GM12891 (cell line): ENCODE data around the gene APBB3.

ENCODE experiments used
- DNase-seq: peaks from one replicate; pipeline ENCODE4 v3.0.0; 2011; ENCODE audit warnings: low spot score; ENCODE audit not compliant: insufficient read length
- FAIRE-seq: peaks from 2 replicates; lab custom pipeline; 2011; peaks lifted over from hg19 to GRCh38; lab: Jason Lieb, UNC
- PAX5 ChIP-seq: IDR thresholded peaks from 2 replicates; pipeline ENCODE4 v1.6.1; 2011; ENCODE audit warnings: low read length, moderate library complexity, mild to moderate bottlenecking; ENCODE audit not compliant: insufficient read depth, severe bottlenecking
- POLR2A ChIP-seq: IDR thresholded peaks from 2 replicates; pipeline ENCODE4 v1.6.1; 2011; ENCODE audit warnings: low read depth, low read length, control low read depth
- POLR2AphosphoS5 ChIP-seq: IDR thresholded peaks from 2 replicates; pipeline ENCODE4 v1.6.1; 2011; ENCODE audit warnings: low read depth, low read length, control low read depth
- POU2F2 ChIP-seq: IDR thresholded peaks from 2 replicates; pipeline ENCODE4 v1.6.1; 2011; ENCODE audit warnings: low read depth, mild to moderate bottlenecking, control low read depth, low read length, moderate library complexity
- SPI1 ChIP-seq: IDR thresholded peaks from 2 replicates; pipeline ENCODE4 v1.6.1; 2011; ENCODE audit warnings: low read depth, low read length, control low read depth
- TAF1 ChIP-seq: IDR thresholded peaks from 2 replicates; pipeline ENCODE4 v1.6.1; 2011; ENCODE audit warnings: low read depth, low read length, control low read depth

Gene APBB3

DNA sequence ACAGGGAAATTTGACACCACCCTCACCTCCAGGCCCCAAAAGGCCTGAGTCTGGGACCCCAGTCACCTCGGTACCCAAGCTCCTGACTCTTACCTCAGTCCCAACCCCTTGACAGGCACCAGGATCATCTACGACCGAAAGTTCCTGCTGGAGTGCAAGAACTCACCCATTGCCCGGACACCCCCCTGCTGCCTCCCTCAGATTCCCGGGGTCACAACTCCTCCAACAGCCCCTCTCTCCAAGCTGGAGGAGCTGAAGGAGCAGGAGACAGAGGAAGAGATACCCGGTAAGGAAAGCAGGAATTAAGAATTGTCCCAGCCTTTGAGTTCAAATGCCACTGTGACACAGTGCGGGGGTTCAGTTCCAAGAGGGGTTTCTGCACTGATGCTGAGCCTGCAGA, 15.6 kb downstream of the APBB3 start:
- DNase-seq (no peak), FAIRE-seq (no peak)
- TF ChIP-seq POLR2AphosphoS5: no peak
- no peak for TF ChIP-seq POLR2A
- no peak for TF ChIP-seq TAF1
- no peak for TF ChIP-seq POU2F2
- no peak for TF ChIP-seq PAX5
- TF ChIP-seq SPI1: no peak

DNA sequence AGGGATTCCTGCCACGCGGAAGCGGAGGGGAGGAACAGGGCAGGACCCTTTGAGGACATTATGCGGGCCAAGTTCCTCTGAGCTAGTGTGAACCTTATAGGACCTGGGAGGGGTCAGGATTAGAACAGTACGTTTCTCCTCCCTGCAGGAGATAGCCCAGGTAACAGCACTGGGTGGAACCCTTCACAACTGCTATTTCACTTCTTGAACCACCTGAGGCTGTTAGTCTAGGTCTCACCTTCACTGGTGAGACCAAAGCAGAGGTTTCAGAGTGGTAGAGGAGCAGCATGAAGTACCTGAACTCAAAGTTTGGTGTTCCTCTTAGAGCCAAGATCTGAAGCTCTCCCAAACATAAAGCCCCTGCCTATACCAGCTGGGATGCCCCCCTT, 16.1 kb downstream of the APBB3 start:
- DNase-seq: no peak
- TF ChIP-seq POU2F2 (no peak; the same call in 1 of the 2 replicates), POLR2AphosphoS5 (peak; percentile 9; the same call in 1 of the 2 replicates), SPI1 (no peak)
- no peak for FAIRE-seq

DNA sequence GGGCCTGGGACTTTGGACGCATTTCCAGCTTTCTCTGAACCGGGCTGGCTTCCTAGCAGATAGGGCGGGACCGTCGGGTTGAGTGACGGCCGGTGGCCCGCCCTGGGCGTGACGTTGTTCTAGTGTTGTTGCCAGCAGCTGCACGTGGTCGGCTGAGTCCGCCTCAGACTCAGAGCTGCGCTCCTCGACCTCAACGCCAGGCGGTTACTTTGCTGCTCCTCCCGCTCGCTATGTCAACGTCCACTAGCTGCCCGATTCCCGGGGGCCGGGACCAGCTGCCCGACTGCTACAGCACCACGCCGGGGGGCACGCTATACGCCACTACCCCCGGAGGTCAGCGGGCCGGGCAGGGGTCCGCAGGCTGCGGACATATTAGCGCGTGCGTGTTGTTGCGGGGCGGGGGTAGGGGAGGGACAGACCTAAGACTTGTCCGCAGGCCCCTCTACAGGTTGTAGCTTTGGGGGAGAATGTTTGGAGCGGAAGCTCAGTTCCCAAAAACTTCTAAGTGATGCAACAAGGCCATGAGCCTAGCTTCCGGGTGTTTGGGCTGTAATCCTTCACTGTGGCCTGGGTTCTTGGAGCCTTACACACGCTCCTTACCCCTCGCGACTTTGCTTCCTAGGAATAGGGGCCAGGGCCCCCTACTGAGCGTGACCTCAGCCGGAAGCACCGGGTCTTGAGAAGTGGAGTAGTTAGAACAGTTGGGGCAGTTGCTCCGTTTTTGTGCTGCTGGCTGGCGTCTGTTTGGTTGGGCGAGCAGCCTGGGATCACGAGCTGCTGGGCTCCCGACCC, 16.7 kb downstream of the APBB3 start, which contains the start of gene EIF4EBP3:
Gene EIF4EBP3 (plus strand): TSS at position 155 of the 792 bp plus-strand sequence. CDS start 76 bp downstream, at position 231.
- TF ChIP-seq POLR2A: peak; percentile 72
- peak; percentile 77; the same call in 1 of the 2 replicates for TF ChIP-seq POLR2AphosphoS5
- TF ChIP-seq POU2F2: peak; percentile 60; the same call in 1 of the 2 replicates
- TF ChIP-seq PAX5: no peak
- peak; percentile 44 for TF ChIP-seq TAF1
- TF ChIP-seq SPI1: no peak
- DNase-seq (peak; percentile 88), FAIRE-seq (peak; percentile 98)

- TF ChIP-seq POLR2AphosphoS5: 0 out of 2 replicates have a peak, but pooled peaks have one; percentile 21
- TF ChIP-seq SPI1: no peak
- TF ChIP-seq POU2F2: no peak
- DNase-seq: no peak
- FAIRE-seq: no peak
Observed at GRCh38 chr5:140546851-140547507, 17.4 kb downstream of the APBB3 start.

- DNase-seq (no peak), FAIRE-seq (no peak)
- TF ChIP-seq PAX5 (no peak), TAF1 (no peak), POU2F2 (no peak), POLR2A (no peak), POLR2AphosphoS5 (no peak), SPI1 (no peak)
Observed at GRCh38 chr5:140545606-140546005, 18.8 kb downstream of the APBB3 start.

DNA sequence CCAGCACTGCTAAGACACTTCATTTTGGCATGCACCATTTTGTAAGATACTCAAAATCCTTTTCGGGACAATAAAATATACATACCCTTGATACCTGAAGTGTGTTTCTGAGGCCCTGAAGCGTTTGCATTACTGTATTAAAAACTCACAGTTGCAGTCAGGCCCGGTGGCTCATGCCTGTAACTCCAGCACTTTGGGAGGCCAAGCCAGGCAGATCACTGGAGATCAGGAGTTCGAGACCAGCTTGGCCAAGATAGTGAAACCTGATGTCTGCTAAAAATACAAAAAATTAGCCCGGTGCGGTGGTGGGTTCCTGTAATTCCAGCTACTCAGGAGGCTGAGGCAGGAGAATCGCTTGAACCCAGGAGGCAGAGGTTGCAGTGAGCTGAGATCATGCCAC, 19.4 kb downstream of the APBB3 start:
- DNase-seq (no peak), FAIRE-seq (no peak)
- TF ChIP-seq SPI1: no peak
- no peak for TF ChIP-seq POU2F2
- no peak for TF ChIP-seq TAF1
- TF ChIP-seq PAX5: no peak
- no peak for TF ChIP-seq POLR2AphosphoS5
- no peak for TF ChIP-seq POLR2A

- TF ChIP-seq POLR2AphosphoS5 (no peak), PAX5 (no peak), POLR2A (no peak), TAF1 (no peak), SPI1 (no peak), POU2F2 (no peak)
- no peak for FAIRE-seq
Observed at GRCh38 chr5:140542972-140543371, 21.4 kb downstream of the APBB3 start.

GRCh38 chr5:140540227-140540626, 24.2 kb downstream of the APBB3 start:
- FAIRE-seq: no peak
- no peak for TF ChIP-seq POLR2AphosphoS5
- TF ChIP-seq SPI1: no peak
- TF ChIP-seq TAF1: no peak
- no peak for TF ChIP-seq PAX5
- TF ChIP-seq POU2F2: no peak
- no peak for TF ChIP-seq POLR2A
- no peak for DNase-seq

More at GRCh38 chr5:140542972-140543371, 21.4 kb downstream of the APBB3 start:
- no peak for DNase-seq

DNA sequence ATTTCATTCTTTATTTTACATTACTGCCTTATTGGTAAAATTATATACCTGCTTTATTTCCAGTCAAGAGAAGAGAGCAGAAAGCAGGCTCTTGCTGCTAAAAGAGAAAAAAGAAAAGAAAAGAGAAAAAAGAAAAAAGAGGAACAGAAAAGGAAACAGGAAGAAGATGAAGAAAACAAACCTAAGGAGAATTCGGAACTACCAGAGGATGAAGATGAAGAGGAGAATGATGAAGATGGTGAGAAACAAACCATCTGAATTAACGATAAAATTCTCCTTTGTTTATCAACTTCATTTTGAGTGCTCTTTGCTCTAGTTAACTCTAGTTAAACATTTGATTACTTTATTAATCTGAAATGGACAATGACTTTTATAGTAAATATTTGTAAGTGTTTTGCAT, 40.4 kb downstream of the APBB3 start:
- DNase-seq (no peak), FAIRE-seq (no peak)
- TF ChIP-seq PAX5 (no peak), SPI1 (peak; percentile 62)

GRCh38 chr5:140513124-140513523, 51.3 kb downstream of the APBB3 start:
- TF ChIP-seq POU2F2 (no peak), POLR2AphosphoS5 (no peak), SPI1 (no peak), PAX5 (no peak), POLR2A (no peak), TAF1 (no peak)
- FAIRE-seq: no peak
- DNase-seq: no peak
